ENCODE data around the gene HS3ST1.

GRCh38 chr4:11366859-11367258, 61.8 kb downstream of the HS3ST1 start:
- TF ChIP-seq CTCF (IDR thresholded peaks at IDR 0.05) = no peak
- no peak for TF ChIP-seq POLR2A (IDR thresholded peaks at IDR 0.05)
